WTC11 (cell line): ENCODE measurements around the gene ELOA. TPM values are rescaled to one million over a fixed set of nuclear protein-coding genes. Genes with fewer than 3 reads are reported as not detected.

Source experiments
- ATAC-seq: fragments of 200-7000 bp; cut with Tn5 transposase; 2 replicates; pipeline ENCODE4 v1.10.0; 2021; ENCODE audit warnings: mild to moderate bottlenecking, moderate library complexity
- CTCF ChIA-PET: fragments of 300-600 bp; sonication (Branson Sonifier 250); formaldehyde crosslinking; loops from one replicate; lab custom pipeline; 2021; ENCODE audit warnings: antibody characterized with exemption; lab: Charles Lee
- POLR2A ChIA-PET: fragments of 350-600 bp; sonication (Branson Sonifier 250); formaldehyde crosslinking; loops from one replicate; lab custom pipeline; 2021; ENCODE audit warnings: antibody characterized with exemption; lab: Charles Lee
- DNase-seq: peaks from one replicate; pipeline ENCODE4 v3.0.0; 2021; ENCODE audit warnings: low spot score
- H3K27ac Mint-ChIP-seq: 2 replicates; pipeline ENCODE4 v1.8.0; 2021; ENCODE audit warnings: mixed read lengths
- H3K27me3 Mint-ChIP-seq: 2 replicates; pipeline ENCODE4 v1.8.0; 2021; ENCODE audit warnings: low read depth, mild to moderate bottlenecking, moderate library complexity, mixed read lengths
- H3K36me3 Mint-ChIP-seq: 2 replicates; pipeline ENCODE4 v1.8.0; 2021; ENCODE audit warnings: mixed read lengths
- H3K4me1 Mint-ChIP-seq: 2 replicates; pipeline ENCODE4 v1.8.0; 2022; ENCODE audit warnings: mixed read lengths
- H3K4me3 Mint-ChIP-seq: 2 replicates; pipeline ENCODE4 v1.8.0; 2021; ENCODE audit warnings: mild to moderate bottlenecking, moderate library complexity, mixed read lengths
- H3K9me3 Mint-ChIP-seq: 2 replicates; pipeline ENCODE4 v1.8.0; 2021; ENCODE audit warnings: mixed read lengths
- AFF4 ChIP-seq: sonication (generic); formaldehyde crosslinking; IDR thresholded peaks from 2 replicates; pipeline ENCODE4 v1.8.1; 2023; ENCODE audit warnings: mild to moderate bottlenecking, missing genetic modification reagents, borderline replicate concordance
- ATF1 ChIP-seq: sonication (generic); formaldehyde crosslinking; IDR thresholded peaks from 2 replicates; pipeline ENCODE4 v1.8.1; 2023; ENCODE audit warnings: mild to moderate bottlenecking, moderate library complexity, missing genetic modification reagents
- CDX4 ChIP-seq: fragments of 250-450 bp; sonication (Bioruptor Pico); IDR thresholded peaks from 2 replicates; pipeline ENCODE4 v1.9.0; 2021; ENCODE audit warnings: moderate library complexity, mild to moderate bottlenecking, inconsistent platforms, borderline replicate concordance
- E2F5 ChIP-seq: sonication (generic); formaldehyde crosslinking; IDR thresholded peaks from 2 replicates; pipeline ENCODE4 v1.8.1; 2022; ENCODE audit warnings: mild to moderate bottlenecking, moderate library complexity, missing genetic modification reagents
- EMX1 ChIP-seq: fragments of 250-450 bp; sonication (Bioruptor Pico); IDR thresholded peaks from 2 replicates; pipeline ENCODE4 v1.8.0; 2021; ENCODE audit warnings: mild to moderate bottlenecking
- ERG ChIP-seq: fragments of 250-450 bp; sonication (Bioruptor Pico); IDR thresholded peaks from 2 replicates; pipeline ENCODE4 v1.8.0; 2021; ENCODE audit warnings: mild to moderate bottlenecking
- ETV6 ChIP-seq: sonication (generic); formaldehyde crosslinking; IDR thresholded peaks from 2 replicates; pipeline ENCODE4 v1.8.1; 2022; ENCODE audit warnings: mild to moderate bottlenecking, missing genetic modification reagents
- FOXK1 ChIP-seq: sonication (generic); formaldehyde crosslinking; IDR thresholded peaks from 2 replicates; pipeline ENCODE4 v1.8.0; 2022; ENCODE audit warnings: mild to moderate bottlenecking, moderate library complexity, missing genetic modification reagents
- FOXP1 ChIP-seq: sonication (generic); formaldehyde crosslinking; IDR thresholded peaks from 2 replicates; pipeline ENCODE4 v1.8.0; 2022; ENCODE audit warnings: missing genetic modification reagents, mild to moderate bottlenecking, moderate library complexity, borderline replicate concordance
- IRF1 ChIP-seq: sonication (generic); formaldehyde crosslinking; IDR thresholded peaks from 2 replicates; pipeline ENCODE4 v1.8.0; 2023; ENCODE audit warnings: missing genetic modification reagents
- IRF2 ChIP-seq: sonication (generic); formaldehyde crosslinking; IDR thresholded peaks from 2 replicates; pipeline ENCODE4 v1.8.0; 2022; ENCODE audit warnings: low read depth, missing genetic modification reagents, borderline replicate concordance
- KAT7 ChIP-seq: sonication (generic); formaldehyde crosslinking; IDR thresholded peaks from 2 replicates; pipeline ENCODE4 v1.8.1; 2023; ENCODE audit warnings: missing genetic modification reagents, mild to moderate bottlenecking, borderline replicate concordance
- NFATC4 ChIP-seq: fragments of 250-450 bp; sonication (Bioruptor Pico); IDR thresholded peaks from 2 replicates; pipeline ENCODE4 v1.9.0; 2021; ENCODE audit warnings: mild to moderate bottlenecking
- NFYB ChIP-seq: sonication (generic); formaldehyde crosslinking; conservative IDR thresholded peaks from 2 replicates; pipeline ENCODE4 v1.8.0; 2022; ENCODE audit warnings: low read depth, missing genetic modification reagents
- NR1H2 ChIP-seq: sonication (generic); formaldehyde crosslinking; IDR thresholded peaks from 2 replicates; pipeline ENCODE4 v1.9.0; 2021; ENCODE audit warnings: mild to moderate bottlenecking, moderate library complexity, missing genetic modification reagents
- SOX15 ChIP-seq: fragments of 250-450 bp; sonication (Bioruptor Pico); IDR thresholded peaks from 2 replicates; pipeline ENCODE4 v1.9.0; 2021; ENCODE audit warnings: mild to moderate bottlenecking
- TEAD4 ChIP-seq: sonication (generic); formaldehyde crosslinking; IDR thresholded peaks from 2 replicates; pipeline ENCODE4 v1.8.0; 2022; ENCODE audit warnings: mild to moderate bottlenecking, missing genetic modification reagents
- USF2 ChIP-seq: sonication (generic); formaldehyde crosslinking; IDR thresholded peaks from 2 replicates; pipeline ENCODE4 v1.8.1; 2023; ENCODE audit warnings: mild to moderate bottlenecking, missing genetic modification reagents, moderate library complexity
- ZBTB43 ChIP-seq: sonication (generic); formaldehyde crosslinking; IDR thresholded peaks from 2 replicates; pipeline ENCODE4 v1.8.1; 2023; ENCODE audit warnings: mild to moderate bottlenecking, missing genetic modification reagents
- ZMAT4 ChIP-seq: fragments of 250-450 bp; sonication (Bioruptor Pico); IDR thresholded peaks from 2 replicates; pipeline ENCODE4 v1.9.0; 2021; ENCODE audit warnings: mild to moderate bottlenecking
- ZNF138 ChIP-seq: sonication (generic); formaldehyde crosslinking; conservative IDR thresholded peaks from 2 replicates; pipeline ENCODE4 v1.8.1; 2022; ENCODE audit warnings: mild to moderate bottlenecking, moderate library complexity, missing genetic modification reagents
- ZNF232 ChIP-seq: sonication (generic); formaldehyde crosslinking; IDR thresholded peaks from 2 replicates; pipeline ENCODE4 v1.8.0; 2022; ENCODE audit warnings: mild to moderate bottlenecking, missing genetic modification reagents
- ZNF416 ChIP-seq: fragments of 250-450 bp; sonication (Bioruptor Pico); IDR thresholded peaks from 2 replicates; pipeline ENCODE4 v1.9.0; 2021; ENCODE audit warnings: mild to moderate bottlenecking, inconsistent platforms
- ZSCAN18 ChIP-seq: fragments of 250-450 bp; sonication (Bioruptor Pico); IDR thresholded peaks from 2 replicates; pipeline ENCODE4 v2.1.2; 2022; ENCODE audit warnings: mild to moderate bottlenecking, moderate library complexity
- total RNA-seq: library from RNA; stranded (reverse); gene quantifications from 3 replicates; pipeline ENCODE4 v1.2.3, GENCODE V29; 2021

ELOA gene
- total RNA-seq, 1 experiment from 2014 or later, result 45.1 TPM

GRCh38 chr1:23777979-23778814 is 34.9 kb downstream of the ELOA start, which contains the start of gene PITHD1:
Gene PITHD1, plus strand, starts transcription at chr1:23778418. Its CDS starts 98 bp downstream, at chr1:23778516.
- peak; percentile 76 for DNase-seq
- H3K4me3 Mint-ChIP-seq, result peak within 1 kb of the TSS; percentile 90
- ATAC-seq, result peak; percentile 87
- H3K36me3 Mint-ChIP-seq, result peaks cover 12% of the 10 kb centered on the region
- ChIA-PET POLR2A (interaction anchor here (0.6 to 1.4 kb wide), 6 partner anchors 13 to 45 kb away, joined by 3 to 8 read pairs (median 6); partner anchors contain the start of genes ELOA, GALE and LYPLA2), CTCF (interaction anchor here (0.5 to 1.5 kb wide), 16 partner anchors 10 to 281 kb away, joined by 3 to 18 read pairs (median 4); partner anchors contain the start of genes E2F2, LYPLA2 and RPL11)
- H3K9me3 Mint-ChIP-seq, result no peaks in the 10 kb centered on the region
- H3K27ac Mint-ChIP-seq, result peak within 1 kb of the TSS; percentile 99
- H3K4me1 Mint-ChIP-seq, result peaks cover 18% of the 10 kb centered on the region
- no peaks in the 10 kb centered on the region for H3K27me3 Mint-ChIP-seq
- TF ChIP-seq KAT7, result peak; percentile 88; the same call in 1 of the 2 replicates
- TF ChIP-seq ERG (CRISPR knock-in tag), result 0 out of 2 replicates have a peak, but pooled peaks have one; percentile 35
- no peak for TF ChIP-seq NR1H2 (CRISPR knock-in tag)
- TF ChIP-seq ZNF232, result no peak
- TF ChIP-seq E2F5 (CRISPR knock-in tag), result peak; percentile 84
- peak; percentile 69; the same call in 1 of the 2 replicates for TF ChIP-seq ZNF416 (CRISPR knock-in tag)
- TF ChIP-seq ATF1 (CRISPR knock-in tag), result peak; percentile 72; the same call in 1 of the 2 replicates
- TF ChIP-seq USF2 (CRISPR knock-in tag), result no peak
- TF ChIP-seq EMX1 (CRISPR knock-in tag), result no peak
- no peak for TF ChIP-seq IRF1
- peak; percentile 70; the same call in 1 of the 2 replicates for TF ChIP-seq FOXP1 (CRISPR knock-in tag)
- TF ChIP-seq ZMAT4 (CRISPR knock-in tag), result no peak
- TF ChIP-seq ETV6, result peak; percentile 71; the same call in 1 of the 2 replicates
- no peak for TF ChIP-seq ZNF138 (CRISPR knock-in tag)
- TF ChIP-seq FOXK1, result 0 out of 2 replicates have a peak, but pooled peaks have one; percentile 42
- no peak for TF ChIP-seq ZBTB43 (CRISPR knock-in tag)
- no peak for TF ChIP-seq CDX4 (CRISPR knock-in tag)
- TF ChIP-seq ZSCAN18 (CRISPR knock-in tag), result no peak
- no peak for TF ChIP-seq NFATC4 (CRISPR knock-in tag)
- TF ChIP-seq TEAD4 (CRISPR knock-in tag), result no peak
- no peak for TF ChIP-seq IRF2 (CRISPR knock-in tag)
- TF ChIP-seq SOX15, result no peak
- TF ChIP-seq NFYB, result no peak
- TF ChIP-seq AFF4 (CRISPR knock-in tag), result no peak
